Sigmoid colon (tissue), 7 donors: Measurements from ENCODE around the gene LNX2. TPM values are rescaled to one million over a fixed set of nuclear protein-coding genes. Genes with fewer than 3 reads are reported as not detected.

Source experiments
- DNase-seq: peaks from one replicate; pipeline ENCODE4 v3.0.0-alpha.2; 2019
- H3K27ac ChIP-seq, 4 donors: fragments of 200-600 bp; sonication (generic); one replicate each; pipeline ENCODE4 v1.5.1; 2016 to 2019; ENCODE audit warnings: mild to moderate bottlenecking in 1 of 4
- H3K27me3 ChIP-seq, 3 donors: fragments of 200-600 bp; sonication (generic); one replicate each; pipeline ENCODE4 v1.5.1; 2019; ENCODE audit warnings: mild to moderate bottlenecking in 1 of 3
- H3K36me3 ChIP-seq, 4 donors: fragments of 200-600 bp; sonication (generic); one replicate each; pipeline ENCODE4 v1.5.1; 2016 to 2019
- H3K4me1 ChIP-seq, 4 donors: fragments of 200-600 bp; sonication (generic); one replicate each; pipeline ENCODE4 v1.5.1; 2017 to 2019
- H3K4me3 ChIP-seq, 4 donors: fragments of 200-600 bp; sonication (generic); one replicate each; pipeline ENCODE4 v1.5.1; 2017 to 2019; ENCODE audit warnings: mild to moderate bottlenecking in 2 of 4, moderate library complexity in 1 of 4
- H3K9me3 ChIP-seq, 4 donors: fragments of 200-600 bp in 3 of 4; sonication (generic) in 3 of 4; one replicate each; pipeline versions ENCODE4 v1.5.1 to v1.6.1; 2013 to 2019
- EP300 ChIP-seq, 4 donors: sonication (generic); formaldehyde crosslinking; IDR thresholded peaks; one replicate each; pipeline ENCODE4 v1.6.1; 2017; ENCODE audit warnings: antibody characterized with exemption in 4 of 4
- POLR2A ChIP-seq, 2 donors: fragments of 450-650 bp; IDR thresholded peaks; one replicate each; pipeline ENCODE4 v1.6.1; 2016; ENCODE audit warnings: antibody characterized with exemption in 2 of 2, mild to moderate bottlenecking in 2 of 2, moderate library complexity in 2 of 2
- POLR2AphosphoS5 ChIP-seq, 4 donors: sonication (generic); formaldehyde crosslinking; IDR thresholded peaks; one replicate each; pipeline ENCODE4 v1.6.1; 2017; ENCODE audit warnings: antibody characterized with exemption in 4 of 4
- WGBS, 2 donors: extraction: QIAGEN DNeasy Blood & Tissue Kit; methylation state at CpG; one replicate each; pipeline ENCODE4 v1.1.7; 2013; 5-methylcytosine and 5-hydroxymethylcytosine counted together
- intact Hi-C: fragments of 100-400 bp; cut with DNase I; formaldehyde crosslinking; loops from one replicate; pipeline ENCODE4 v1.15.1; 2023
- polyA plus RNA-seq, 3 donors: library from polyadenylated mRNA; stranded (reverse); fragments of 200-250 nt; gene quantifications; one replicate each; pipeline ENCODE4 v1.2.3, GENCODE V29; 2013
- total RNA-seq, 4 donors: library from RNA; depleted of rRNA; stranded (reverse); fragments of >200 nt; gene quantifications; one replicate each; pipeline ENCODE4 v1.1.0, GENCODE V29; 2016
- TF ChIP-seq, protein P1 (sequence below), 4 experiments: fragments of 450-650 bp in 3 of 4; fragments of 200-600 bp in 1 of 4; IDR thresholded peaks; one replicate each; pipeline ENCODE4 v1.5.1; 2016 to 2019; ENCODE audit warnings: antibody characterized with exemption in 4 of 4, mild to moderate bottlenecking in 3 of 4, moderate library complexity in 2 of 4
- donor health status: healthy with polysubstance abuse.
- donor health status: Bipolar disorder and iron deficiency.
- donor health status: healthy.

LNX2 gene
- total and polyA plus RNA-seq, 7 donors, result 7.7 to 22.2 (median 10.9) TPM

DNA sequence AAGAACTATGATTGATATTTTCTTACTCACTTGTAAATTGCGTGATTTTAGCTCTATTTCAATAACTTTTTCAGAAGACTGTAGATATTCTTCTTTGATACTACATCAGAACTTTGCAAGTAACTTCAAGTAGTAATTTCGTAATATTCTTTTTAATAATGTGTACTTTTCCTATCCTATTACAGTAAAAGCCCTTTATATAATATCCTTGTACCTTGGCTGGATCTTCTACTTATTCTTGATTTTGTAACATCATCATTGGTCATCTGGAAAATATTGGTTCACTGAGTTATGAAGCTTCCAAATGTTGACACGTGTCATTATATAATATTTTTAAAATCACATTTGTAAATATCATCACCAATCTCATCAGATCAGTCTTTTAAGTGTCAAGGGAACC lies 33.7 kb upstream of the LNX2 start:
- Histone ChIP-seq H3K4me1 (peaks cover 0 to 17% (median 10%) of the 10 kb centered on the region in 4 donors), H3K4me3 (no peak overlapping the region), H3K9me3 (peaks cover 0 to 10% (median 0%) of the 10 kb centered on the region in 4 donors), H3K36me3 (peaks cover 0 to 24% (median 16%) of the 10 kb centered on the region in 4 donors), H3K27ac (no peak overlapping the region), H3K27me3 (no peaks in the 10 kb centered on the region)
- intact Hi-C loops, result no loop called here
- DNase-seq, result no peak
- WGBS, 2 donors, result 81 to 95% methylated on average over 3 of the region's 3 CpGs
- no peak for TF ChIP-seq POLR2A (IDR thresholded peaks at IDR 0.05)
- TF ChIP-seq, protein P1, sequence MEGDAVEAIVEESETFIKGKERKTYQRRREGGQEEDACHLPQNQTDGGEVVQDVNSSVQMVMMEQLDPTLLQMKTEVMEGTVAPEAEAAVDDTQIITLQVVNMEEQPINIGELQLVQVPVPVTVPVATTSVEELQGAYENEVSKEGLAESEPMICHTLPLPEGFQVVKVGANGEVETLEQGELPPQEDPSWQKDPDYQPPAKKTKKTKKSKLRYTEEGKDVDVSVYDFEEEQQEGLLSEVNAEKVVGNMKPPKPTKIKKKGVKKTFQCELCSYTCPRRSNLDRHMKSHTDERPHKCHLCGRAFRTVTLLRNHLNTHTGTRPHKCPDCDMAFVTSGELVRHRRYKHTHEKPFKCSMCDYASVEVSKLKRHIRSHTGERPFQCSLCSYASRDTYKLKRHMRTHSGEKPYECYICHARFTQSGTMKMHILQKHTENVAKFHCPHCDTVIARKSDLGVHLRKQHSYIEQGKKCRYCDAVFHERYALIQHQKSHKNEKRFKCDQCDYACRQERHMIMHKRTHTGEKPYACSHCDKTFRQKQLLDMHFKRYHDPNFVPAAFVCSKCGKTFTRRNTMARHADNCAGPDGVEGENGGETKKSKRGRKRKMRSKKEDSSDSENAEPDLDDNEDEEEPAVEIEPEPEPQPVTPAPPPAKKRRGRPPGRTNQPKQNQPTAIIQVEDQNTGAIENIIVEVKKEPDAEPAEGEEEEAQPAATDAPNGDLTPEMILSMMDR (IDR thresholded peaks at IDR 0.05), result no peak
- no peak for TF ChIP-seq POLR2AphosphoS5 (IDR thresholded peaks at IDR 0.05)
- TF ChIP-seq EP300 (IDR thresholded peaks at IDR 0.05), result no peak

DNA sequence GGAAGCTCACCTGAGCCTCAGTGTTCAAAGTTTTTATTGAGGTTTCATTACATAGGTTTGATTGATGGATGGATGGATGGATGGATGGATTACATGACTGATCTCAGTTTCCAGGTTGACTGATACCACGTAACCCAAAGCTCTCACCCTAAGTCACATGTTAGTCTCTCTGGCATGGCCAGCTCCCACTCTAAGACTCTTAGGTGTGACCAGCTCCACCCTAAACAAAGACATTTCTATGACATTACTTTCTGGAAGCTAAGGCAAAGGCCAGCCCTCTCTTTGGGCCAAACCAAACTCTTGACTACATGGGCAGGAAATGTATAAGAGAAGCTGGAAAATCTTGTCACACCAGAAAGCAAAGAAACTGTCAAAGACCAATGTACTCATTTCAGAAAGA lies 30.0 kb upstream of the LNX2 start:
- WGBS, 2 donors, result 98 to 100% methylated on average over 1 of the region's 1 CpG
- intact Hi-C loops, result no loop called here
- TF ChIP-seq POLR2A (IDR thresholded peaks at IDR 0.05) (no peak), POLR2AphosphoS5 (IDR thresholded peaks at IDR 0.05) (no peak), EP300 (IDR thresholded peaks at IDR 0.05) (no peak)
- TF ChIP-seq, protein P1 (IDR thresholded peaks at IDR 0.05), result no peak
- Histone ChIP-seq H3K9me3 (peaks cover 0 to 10% (median 0%) of the 10 kb centered on the region in 4 donors), H3K4me1 (peaks cover 0 to 16% (median 5%) of the 10 kb centered on the region in 4 donors), H3K4me3 (no peak overlapping the region), H3K27me3 (no peaks in the 10 kb centered on the region), H3K27ac (no peak overlapping the region), H3K36me3 (peaks cover 0 to 32% (median 16%) of the 10 kb centered on the region in 4 donors)
- DNase-seq, result no peak

DNA sequence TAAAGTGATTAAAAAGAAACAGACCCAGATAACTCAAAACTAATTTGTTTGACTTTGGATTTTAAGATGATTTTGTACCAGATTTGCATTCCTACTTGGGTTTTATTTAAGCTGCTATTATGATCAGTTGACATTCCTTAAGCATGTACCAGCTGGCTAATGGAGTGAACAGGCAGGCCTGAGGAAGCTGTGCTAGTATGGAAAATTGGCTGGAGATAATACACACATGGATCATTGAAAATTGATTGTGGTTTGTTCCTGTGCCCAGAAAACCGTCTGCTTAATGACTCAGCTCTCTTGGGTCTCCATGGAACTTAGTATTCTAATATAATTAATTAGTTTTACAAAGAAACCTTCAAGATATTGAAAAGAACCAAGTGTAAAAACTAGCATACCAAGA lies 24.0 kb upstream of the LNX2 start:
- H3K4me3 ChIP-seq, result no peak overlapping the region
- no peak for DNase-seq
- 53 to 70% methylated on average over 1 of the region's 1 CpG for WGBS, 2 donors
- no peaks in the 10 kb centered on the region for H3K27me3 ChIP-seq
- peak overlapping the region; percentile 53 to 76 (median 60) for H3K27ac ChIP-seq
- intact Hi-C loops, result loop anchor here (5.0 kb wide), 1 partner anchor 192 kb away; the partner anchor contains the start of gene MTIF3
- peaks cover 0 to 74% (median 50%) of the 10 kb centered on the region in 4 donors for H3K4me1 ChIP-seq
- TF ChIP-seq, protein P1 (IDR thresholded peaks at IDR 0.05), result no peak
- TF ChIP-seq POLR2A (IDR thresholded peaks at IDR 0.05) (no peak), EP300 (IDR thresholded peaks at IDR 0.05) (no peak), POLR2AphosphoS5 (IDR thresholded peaks at IDR 0.05) (no peak)
- peaks cover 0 to 10% (median 1%) of the 10 kb centered on the region in 4 donors for H3K36me3 ChIP-seq
- H3K9me3 ChIP-seq, result no peaks in the 10 kb centered on the region

DNA sequence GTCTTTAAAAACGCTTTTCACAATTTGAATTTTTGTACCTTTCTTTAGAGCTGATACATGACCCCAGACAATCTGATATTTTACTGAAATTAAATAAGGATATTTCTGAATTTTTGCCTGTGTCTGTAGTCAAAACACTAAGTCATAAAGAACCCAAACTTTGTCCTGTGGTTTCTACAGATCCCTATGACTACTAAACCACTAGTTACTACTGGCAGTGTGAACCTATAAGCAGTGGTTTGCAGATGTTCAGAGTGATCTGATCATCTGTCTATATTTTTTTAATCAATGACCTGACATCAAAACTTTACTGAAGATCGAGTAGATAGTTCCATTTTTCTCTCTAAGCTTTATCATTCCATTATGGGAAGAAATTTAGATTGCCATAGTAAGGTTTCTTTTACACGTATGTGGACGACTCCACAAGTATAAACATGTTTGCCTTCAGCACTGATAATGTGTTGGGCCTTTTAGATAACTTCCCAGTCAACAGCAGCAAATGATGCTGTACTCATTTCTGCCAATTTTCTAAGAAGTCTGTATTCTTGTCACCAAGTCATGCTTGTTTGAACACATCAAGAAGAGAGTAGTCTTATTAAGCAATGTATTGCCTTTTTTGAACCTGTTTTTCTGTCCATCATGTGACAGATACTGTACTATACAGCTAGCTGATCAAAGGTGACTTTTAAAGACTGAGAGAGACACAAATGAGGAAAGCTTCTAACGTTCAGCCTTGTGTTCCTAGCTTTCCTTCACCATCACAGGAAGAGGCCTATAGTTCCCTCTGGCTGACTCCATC lies 23.2 kb upstream of the LNX2 start:
- Histone ChIP-seq H3K27ac (peak overlapping the region; percentile 53 to 76 (median 60)), H3K4me1 (peaks cover 0 to 81% (median 58%) of the 10 kb centered on the region in 4 donors), H3K4me3 (no peak overlapping the region), H3K9me3 (no peaks in the 10 kb centered on the region), H3K27me3 (no peaks in the 10 kb centered on the region), H3K36me3 (peaks cover 0 to 3% (median 0%) of the 10 kb centered on the region in 4 donors)
- 63 to 72% methylated on average over 5 of the region's 5 CpGs for WGBS, 2 donors
- TF ChIP-seq POLR2AphosphoS5 (IDR thresholded peaks at IDR 0.05), result no peak
- TF ChIP-seq, protein P1 (IDR thresholded peaks at IDR 0.05), result no peak
- TF ChIP-seq EP300 (IDR thresholded peaks at IDR 0.05), result no peak
- no peak for TF ChIP-seq POLR2A (IDR thresholded peaks at IDR 0.05)
- intact Hi-C loops, result loop anchor here (5.0 kb wide), 1 partner anchor 191 kb away; the partner anchor contains the start of gene MTIF3
- DNase-seq, result no peak
